Mesendoderm (in vitro differentiated cells): ENCODE data around the gene SYNGR2.

ENCODE experiments used
- DNase-seq: peaks from one replicate; pipeline ENCODE4 v3.0.0; 2013
- H2AK5ac ChIP-seq: 2 replicates; pipeline ENCODE4 v1.6.1; 2013; ENCODE audit warnings: low read length, inconsistent platforms
- H2BK120ac ChIP-seq: 2 replicates; pipeline ENCODE4 v1.6.1; 2013; ENCODE audit warnings: low read depth, mild to moderate bottlenecking, low read length, moderate library complexity, mixed read lengths
- H2BK15ac ChIP-seq: replicated peaks from 2 replicates; pipeline ENCODE4 v1.6.1; 2013; ENCODE audit warnings: low read depth, mild to moderate bottlenecking, moderate library complexity
- H2BK5ac ChIP-seq: 2 replicates; pipeline ENCODE4 v1.6.1; 2013; ENCODE audit warnings: low read length, inconsistent platforms
- H3K18ac ChIP-seq: 2 replicates; pipeline ENCODE4 v1.6.1; 2013; ENCODE audit warnings: mild to moderate bottlenecking, low read length, mixed read lengths
- H3K23ac ChIP-seq: one replicate; pipeline ENCODE4 v1.6.1; 2013; ENCODE audit warnings: low read length
- H3K27ac ChIP-seq: 2 replicates; pipeline ENCODE4 v1.5.1; 2013; ENCODE audit warnings: low read depth, mild to moderate bottlenecking, inconsistent platforms, low read length, moderate library complexity
- H3K27me3 ChIP-seq: 2 replicates; pipeline ENCODE4 v1.6.1; 2013; ENCODE audit warnings: low read length, control low read depth, mild to moderate bottlenecking, inconsistent platforms; ENCODE audit not compliant: insufficient read depth, poor library complexity
- H3K36me3 ChIP-seq: 2 replicates; pipeline ENCODE4 v1.6.1; 2013; ENCODE audit warnings: low read length, inconsistent platforms; ENCODE audit not compliant: control insufficient read depth, insufficient read depth
- H3K4ac ChIP-seq: one replicate; pipeline ENCODE4 v1.6.1; 2013; ENCODE audit warnings: low read depth, mild to moderate bottlenecking, low read length, moderate library complexity
- H3K4me1 ChIP-seq: 2 replicates; pipeline ENCODE4 v1.6.1; 2013; ENCODE audit warnings: low read depth, low read length, inconsistent platforms; ENCODE audit not compliant: control insufficient read depth
- H3K4me2 ChIP-seq: 2 replicates; pipeline ENCODE4 v1.6.1; 2013; ENCODE audit warnings: low read length
- H3K4me3 ChIP-seq: 2 replicates; pipeline ENCODE4 v1.5.1; 2013; ENCODE audit warnings: mild to moderate bottlenecking, low read length
- H3K56ac ChIP-seq: one replicate; pipeline ENCODE4 v1.6.1; 2013; ENCODE audit warnings: low read length
- H3K79me1 ChIP-seq: 2 replicates; pipeline ENCODE4 v1.6.1; 2013; ENCODE audit warnings: low read length, inconsistent platforms
- H3K79me2 ChIP-seq: 2 replicates; pipeline ENCODE4 v1.6.1; 2013; ENCODE audit warnings: mild to moderate bottlenecking, low read length; ENCODE audit not compliant: control insufficient read depth, insufficient read depth
- H3K9ac ChIP-seq: 2 replicates; pipeline ENCODE4 v1.6.1; 2013; ENCODE audit warnings: low read length, inconsistent platforms
- H4K5ac ChIP-seq: one replicate; pipeline ENCODE4 v1.6.1; 2013; ENCODE audit warnings: low read length
- H4K8ac ChIP-seq: one replicate; pipeline ENCODE4 v1.6.1; 2013; ENCODE audit warnings: low read depth, mild to moderate bottlenecking, control low read depth, low read length, moderate library complexity
- WGBS: extraction: QIAGEN DNeasy Blood & Tissue Kit; methylation state at CpG from one replicate; pipeline ENCODE4 v1.1.7; 2013; ENCODE audit warnings: low lambda C conversion rate, missing lambda C conversion rate; ENCODE audit not compliant: insufficient coverage; ENCODE audit errors: extremely low coverage; 5-methylcytosine and 5-hydroxymethylcytosine counted together

Gene SYNGR2

DNA sequence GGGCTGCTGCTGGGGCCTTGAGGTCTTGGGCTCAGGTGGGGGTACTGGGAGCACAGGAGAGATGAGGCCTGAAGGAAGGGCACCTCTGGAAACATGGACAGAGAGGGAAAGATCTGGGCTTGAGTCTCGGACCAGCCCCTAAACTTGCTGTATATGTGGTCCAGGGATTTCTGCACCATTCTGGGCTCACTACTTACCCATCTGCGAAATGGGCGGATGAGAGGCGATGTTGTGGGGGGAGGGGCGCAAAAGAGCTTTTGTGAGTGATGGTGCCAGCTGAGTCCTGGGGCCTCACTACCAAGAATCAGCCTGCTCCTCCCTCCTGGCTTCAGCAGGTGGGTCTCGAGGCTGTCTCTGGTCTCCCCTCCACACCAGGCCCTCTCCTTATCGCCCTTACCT, 21.9 kb upstream of the SYNGR2 start:
- Histone ChIP-seq H3K79me2 (no peaks in the 10 kb centered on the region), H3K23ac (no peak overlapping the region), H3K4me3 (no peak overlapping the region), H3K36me3 (no peaks in the 10 kb centered on the region), H3K4me1 (no peaks in the 10 kb centered on the region), H3K4me2 (no peak overlapping the region), H2AK5ac (no peak overlapping the region), H4K8ac (no peak overlapping the region), H3K27me3 (no peaks in the 10 kb centered on the region), H3K4ac (no peak overlapping the region), H3K56ac (no peak overlapping the region), H3K27ac (no peak overlapping the region), H3K18ac (no peak overlapping the region), H2BK120ac (no peak overlapping the region), H3K9ac (no peak overlapping the region), H2BK15ac (no peak overlapping the region), H2BK5ac (no peak overlapping the region), H4K5ac (no peak overlapping the region), H3K79me1 (no peaks in the 10 kb centered on the region)
- WGBS: no CpG with 5 or more reads among the region's 7 CpGs
- no peak for DNase-seq

DNA sequence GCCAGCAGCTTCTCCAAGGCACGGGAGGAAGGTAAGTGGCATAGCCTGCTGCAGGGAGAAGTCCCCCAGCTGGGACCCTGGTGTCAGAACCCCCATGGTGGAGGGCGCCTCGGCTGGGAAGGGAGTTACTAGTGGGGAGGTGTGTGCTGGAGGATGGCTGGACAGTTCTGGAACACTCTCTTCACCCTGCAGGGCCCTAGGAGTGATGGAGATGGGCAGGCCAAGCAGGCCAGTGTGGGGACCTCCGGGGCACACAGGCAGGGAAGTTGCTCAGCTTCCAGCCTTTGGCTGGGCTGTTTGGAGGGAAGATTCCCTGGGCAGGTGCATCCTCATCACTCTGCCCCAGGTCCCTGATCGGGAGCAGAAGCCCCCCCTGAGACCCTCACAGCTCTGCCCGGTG, 21.5 kb upstream of the SYNGR2 start:
- H3K4me1 ChIP-seq: no peaks in the 10 kb centered on the region
- no CpG with 5 or more reads among the region's 6 CpGs for WGBS
- DNase-seq: no peak

DNA sequence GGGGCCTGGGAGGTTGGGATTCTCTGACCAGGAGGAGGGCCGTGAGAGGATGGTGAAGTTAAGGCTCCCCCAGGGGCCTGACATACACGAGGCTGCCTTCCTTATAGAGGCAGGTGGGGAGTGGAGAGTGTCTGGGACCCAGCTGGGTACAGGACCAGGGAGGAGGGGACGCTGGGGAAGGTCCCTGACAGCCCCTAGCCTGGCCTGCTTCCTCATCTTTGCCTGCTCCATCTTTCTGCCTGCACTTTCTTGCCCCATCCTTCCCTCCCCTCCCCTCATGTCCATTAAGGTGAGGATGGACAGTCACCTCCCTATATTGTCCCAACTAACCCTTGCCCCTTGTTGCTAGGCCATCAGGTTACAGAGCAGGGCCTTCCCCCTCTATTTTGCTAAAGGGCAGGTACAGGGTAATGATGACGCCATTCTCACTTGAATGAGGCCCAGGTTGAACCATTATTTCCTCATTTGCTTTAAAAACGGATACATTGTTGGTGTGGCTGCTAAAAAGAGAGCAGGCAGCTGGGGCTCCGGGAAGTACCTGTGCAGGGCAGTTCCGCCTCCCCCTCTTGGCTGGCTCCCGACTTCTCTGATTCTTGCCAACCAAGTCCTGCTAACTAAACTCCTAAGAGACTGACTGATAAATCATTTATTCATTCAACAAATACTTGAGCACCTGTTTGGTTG, 20.9 kb upstream of the SYNGR2 start:
- DNase-seq: no peak
- no peak overlapping the region for H3K56ac ChIP-seq
- no CpG with 5 or more reads among the region's 8 CpGs for WGBS
- no peaks in the 10 kb centered on the region for H3K36me3 ChIP-seq
- no peaks in the 10 kb centered on the region for H3K79me1 ChIP-seq
- no peak overlapping the region for H4K8ac ChIP-seq
- no peak overlapping the region for H3K4me3 ChIP-seq
- no peak overlapping the region for H3K27ac ChIP-seq
- H3K23ac ChIP-seq: no peak overlapping the region
- no peak overlapping the region for H3K18ac ChIP-seq
- no peaks in the 10 kb centered on the region for H3K4me1 ChIP-seq
- H4K5ac ChIP-seq: no peak overlapping the region
- no peak overlapping the region for H2AK5ac ChIP-seq
- H3K27me3 ChIP-seq: no peaks in the 10 kb centered on the region
- H2BK5ac ChIP-seq: no peak overlapping the region
- H3K4me2 ChIP-seq: no peak overlapping the region
- H3K79me2 ChIP-seq: no peaks in the 10 kb centered on the region
- H3K4ac ChIP-seq: no peak overlapping the region
- H2BK15ac ChIP-seq: no peak overlapping the region
- no peak overlapping the region for H2BK120ac ChIP-seq
- H3K9ac ChIP-seq: no peak overlapping the region

More for the DNA sequence above, 21.5 kb upstream of the SYNGR2 start:
- Histone ChIP-seq H3K23ac (no peak overlapping the region), H3K36me3 (no peaks in the 10 kb centered on the region), H2AK5ac (no peak overlapping the region), H3K4me3 (no peak overlapping the region), H3K4ac (no peak overlapping the region), H3K79me2 (no peaks in the 10 kb centered on the region), H3K27ac (no peak overlapping the region), H2BK15ac (no peak overlapping the region), H3K79me1 (no peaks in the 10 kb centered on the region), H3K9ac (no peak overlapping the region), H3K18ac (no peak overlapping the region), H3K27me3 (no peaks in the 10 kb centered on the region), H4K8ac (no peak overlapping the region), H4K5ac (no peak overlapping the region), H2BK5ac (no peak overlapping the region), H3K4me2 (no peak overlapping the region), H2BK120ac (no peak overlapping the region), H3K56ac (no peak overlapping the region)

DNA sequence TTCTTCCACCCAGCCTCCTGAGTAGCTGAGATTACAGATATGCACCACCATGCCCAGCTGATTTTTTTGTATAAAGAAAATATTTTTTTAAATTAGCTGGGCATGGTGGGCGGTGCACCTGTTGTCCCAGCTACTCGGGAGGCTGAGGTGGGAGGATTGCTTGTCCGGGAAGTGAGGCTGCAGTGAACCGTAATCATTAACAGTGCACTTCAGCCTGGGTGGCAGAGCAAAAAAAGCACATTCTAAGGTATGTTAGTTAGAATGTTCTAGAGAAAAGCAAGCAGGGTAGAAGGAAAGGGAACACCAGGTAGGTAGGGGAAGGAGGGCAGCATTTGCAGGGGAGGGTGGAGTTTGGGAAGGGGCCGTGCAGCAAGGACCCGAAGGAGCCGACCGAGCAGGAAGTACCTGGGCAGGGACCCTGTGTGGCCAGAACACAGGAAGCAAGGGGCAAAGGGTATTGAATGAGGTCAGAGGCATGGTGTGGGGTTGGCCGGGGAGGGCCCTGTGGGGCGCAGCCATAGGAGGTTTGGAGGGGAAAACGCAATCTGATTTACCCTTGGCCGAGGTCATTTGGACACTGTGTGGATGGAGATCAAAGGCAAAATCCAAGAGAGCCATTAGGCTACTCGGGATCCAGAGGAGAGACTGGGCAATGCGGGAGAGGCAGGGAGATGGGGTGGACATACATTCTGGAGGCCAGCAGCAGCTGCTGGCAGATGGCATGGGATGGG, 19.9 kb upstream of the SYNGR2 start:
- no peak overlapping the region for H3K27ac ChIP-seq
- H2AK5ac ChIP-seq: no peak overlapping the region
- DNase-seq: no peak
- no peak overlapping the region for H3K4me3 ChIP-seq
- H3K4me1 ChIP-seq: no peaks in the 10 kb centered on the region
- H3K18ac ChIP-seq: no peak overlapping the region
- H4K5ac ChIP-seq: no peak overlapping the region
- no peak overlapping the region for H3K23ac ChIP-seq
- no peaks in the 10 kb centered on the region for H3K27me3 ChIP-seq
- no peak overlapping the region for H3K56ac ChIP-seq
- no peak overlapping the region for H3K4ac ChIP-seq
- no peak overlapping the region for H3K9ac ChIP-seq
- no peak overlapping the region for H3K4me2 ChIP-seq
- no peaks in the 10 kb centered on the region for H3K36me3 ChIP-seq
- H4K8ac ChIP-seq: no peak overlapping the region
- no peaks in the 10 kb centered on the region for H3K79me2 ChIP-seq
- H2BK5ac ChIP-seq: no peak overlapping the region
- no peaks in the 10 kb centered on the region for H3K79me1 ChIP-seq
- no peak overlapping the region for H2BK120ac ChIP-seq
- H2BK15ac ChIP-seq: no peak overlapping the region
- no CpG with 5 or more reads among the region's 14 CpGs for WGBS

DNA sequence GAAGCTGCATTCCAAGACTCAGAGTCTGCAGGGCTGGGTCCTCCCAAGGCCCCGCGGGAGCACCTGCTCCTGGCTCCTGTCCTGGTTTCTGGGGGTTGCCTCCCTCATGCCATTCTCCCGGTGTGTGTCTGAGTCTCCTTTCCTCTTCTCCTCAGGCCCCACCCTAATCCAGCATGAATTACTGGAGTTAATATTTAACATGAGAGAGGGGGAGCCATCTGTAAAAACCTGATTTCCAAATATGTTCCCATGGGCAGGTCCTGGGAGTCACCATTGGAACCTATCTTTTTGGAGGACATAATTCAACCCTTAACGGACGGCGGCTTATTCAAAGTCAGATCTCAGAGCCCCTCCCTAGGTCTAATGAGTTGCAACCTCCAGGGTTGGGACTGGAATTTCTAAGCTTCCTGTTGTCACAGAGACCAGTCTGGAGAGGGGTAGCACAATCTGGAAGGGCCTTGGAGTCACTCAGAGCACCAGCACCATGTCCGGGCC, 16.8 kb upstream of the SYNGR2 start:
- Histone ChIP-seq H3K79me2 (no peaks in the 10 kb centered on the region), H3K79me1 (no peaks in the 10 kb centered on the region), H2AK5ac (no peak overlapping the region), H4K8ac (no peak overlapping the region), H3K27ac (no peak overlapping the region), H3K9ac (no peak overlapping the region), H3K4me2 (no peak overlapping the region), H3K4ac (no peak overlapping the region), H4K5ac (no peak overlapping the region), H3K27me3 (no peaks in the 10 kb centered on the region), H3K56ac (no peak overlapping the region), H2BK120ac (no peak overlapping the region), H3K23ac (no peak overlapping the region), H3K36me3 (no peaks in the 10 kb centered on the region), H2BK5ac (no peak overlapping the region), H3K4me3 (no peak overlapping the region), H3K4me1 (no peaks in the 10 kb centered on the region), H3K18ac (no peak overlapping the region), H2BK15ac (no peak overlapping the region)
- no peak for DNase-seq
- WGBS: no CpG with 5 or more reads among the region's 7 CpGs
